Sciatic nerve (tissue), 2 donors: ENCODE results near the gene DSCAML1. TPM values are rescaled to one million over a fixed set of nuclear protein-coding genes. Genes with fewer than 3 reads are reported as not detected.
"Not testable (repeated sequence)": the region's sequence is repeated elsewhere in the genome, so short reads cannot be mapped to it uniquely, and the experiment has no call there.

Experiments
- ATAC-seq: fragments of 200-7000 bp; cut with Tn5 transposase; one replicate; pipeline ENCODE4 v1.9.1; 2020; ENCODE audit warnings: mild to moderate bottlenecking, moderate library complexity
- DNase-seq: peaks from one replicate; pipeline ENCODE4 v3.0.0-alpha.2; 2020; ENCODE audit warnings: low spot score
- intact Hi-C: fragments of 100-400 bp; cut with DNase I; formaldehyde crosslinking; loops from one replicate; pipeline ENCODE4 v1.14.2; 2022
- total RNA-seq: library from RNA; stranded (reverse); fragmentation: NEBNext Ultra II Directional; extraction: Animal tissue kit (Norgen Biotek cat#: 25700); gene quantifications from one replicate; pipeline ENCODE4 v1.2.1, GENCODE V29; 2021
- donor health status: DM: no; HTN: no; CAD: no.
- donor health status: DM: no; HTN: no; CAD: no.

The DSCAML1 gene
- total RNA-seq, 1 donor from 2014 or later = 4.2 TPM

DNA sequence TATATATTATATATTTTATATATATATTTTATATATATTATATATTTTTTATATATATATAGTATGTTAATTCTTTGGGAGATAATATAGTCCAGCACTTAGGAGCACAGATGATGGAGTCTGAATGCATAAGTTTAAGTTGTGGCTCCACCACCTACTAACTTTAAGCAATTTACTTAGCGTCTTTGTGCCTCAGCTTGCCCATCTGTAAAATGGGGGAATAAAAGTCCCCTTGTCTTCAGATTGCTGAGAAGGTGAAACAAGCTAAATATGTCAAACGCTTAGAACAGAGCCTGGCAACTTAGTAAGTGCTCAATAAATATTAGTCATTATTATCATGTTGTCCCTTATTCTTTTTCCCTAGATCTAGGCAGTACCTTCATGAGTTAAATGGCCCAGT is 27.5 kb downstream of the DSCAML1 start:
- intact Hi-C loops = no loop called here
- ATAC-seq = no peak
- no peak for DNase-seq

DNA sequence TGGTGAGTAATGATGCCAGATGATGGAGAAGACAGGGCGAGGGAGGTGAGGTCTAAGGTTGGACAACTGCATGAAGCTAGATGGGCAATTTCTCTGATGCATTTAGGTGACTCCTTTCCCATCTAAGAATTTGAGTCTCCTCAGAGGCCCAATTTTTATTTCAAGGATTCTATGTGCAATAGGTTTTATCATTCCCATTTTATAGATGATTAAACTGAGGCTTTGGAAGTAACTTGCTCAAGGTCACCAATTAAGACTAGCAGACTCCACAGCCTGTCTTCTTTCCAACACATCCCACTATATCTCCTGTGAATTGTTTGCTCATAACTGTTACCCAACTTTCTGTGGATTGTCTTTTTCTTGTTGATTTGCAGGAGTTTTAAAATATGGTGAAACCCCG is 28.5 kb downstream of the DSCAML1 start:
- DNase-seq (no peak), ATAC-seq (no peak)
- intact Hi-C loops = no loop called here

DNA sequence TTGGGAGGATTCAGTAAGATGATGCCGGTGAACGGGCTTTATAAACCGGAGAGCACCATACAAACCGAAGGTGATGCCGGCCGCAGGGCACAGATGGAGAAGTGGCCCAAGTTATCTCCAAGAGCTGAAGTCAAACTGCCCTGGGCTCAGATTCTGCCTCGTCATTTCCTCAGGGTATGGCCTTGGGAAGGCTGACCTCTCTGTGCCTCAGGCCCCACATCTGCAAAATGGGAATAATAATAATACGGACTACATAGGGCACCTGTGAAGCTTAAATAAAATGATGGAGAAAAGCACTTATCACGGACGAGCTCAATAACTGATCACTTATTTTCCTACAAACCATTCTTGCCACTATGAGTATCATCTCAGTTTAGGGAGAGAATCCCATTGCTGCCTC is 29.9 kb downstream of the DSCAML1 start:
- DNase-seq (no peak), ATAC-seq (no peak)
- intact Hi-C loops = no loop called here

DNA sequence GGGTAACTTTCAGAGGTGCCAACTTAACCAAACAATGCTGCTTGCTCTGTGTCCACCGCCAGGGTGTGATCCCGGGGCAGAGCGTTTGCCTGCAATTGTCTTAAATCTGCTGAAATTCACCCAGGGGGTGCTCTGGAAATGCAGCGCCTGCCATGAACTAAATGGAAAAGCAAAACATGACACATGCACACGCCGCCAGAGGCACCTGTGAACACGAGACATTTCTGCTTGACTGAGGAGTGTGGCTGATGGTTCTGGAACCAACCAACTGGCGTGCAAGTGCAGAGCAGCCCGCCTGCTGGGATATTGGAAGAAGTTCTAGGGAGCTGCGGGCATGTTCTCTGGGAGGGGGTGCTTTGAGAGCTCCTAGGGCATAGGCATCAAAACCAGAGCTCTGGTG is 30.4 kb downstream of the DSCAML1 start:
- DNase-seq (no peak), ATAC-seq (no peak)
- intact Hi-C loops = no loop called here

DNA sequence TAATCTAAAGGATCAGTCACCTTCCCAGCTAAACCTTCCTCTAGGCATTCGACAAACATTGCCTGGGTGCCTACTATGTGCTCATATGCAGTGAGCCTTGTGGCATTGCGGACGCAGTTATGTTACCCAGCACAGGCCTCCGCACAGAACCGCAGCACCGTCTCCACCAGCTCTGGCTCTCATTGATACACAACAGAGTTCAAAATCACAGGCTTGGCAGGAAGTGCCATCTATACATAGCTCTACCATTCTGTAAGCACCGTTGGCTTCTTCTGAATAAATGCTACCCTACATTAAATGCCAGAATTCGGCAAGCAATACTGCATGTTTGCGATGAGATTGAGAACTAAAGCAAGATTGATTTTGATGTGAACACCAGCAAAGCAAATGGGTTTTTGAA is 31.0 kb downstream of the DSCAML1 start:
- DNase-seq = no peak
- no peak for ATAC-seq
- intact Hi-C loops = no loop called here

DNA sequence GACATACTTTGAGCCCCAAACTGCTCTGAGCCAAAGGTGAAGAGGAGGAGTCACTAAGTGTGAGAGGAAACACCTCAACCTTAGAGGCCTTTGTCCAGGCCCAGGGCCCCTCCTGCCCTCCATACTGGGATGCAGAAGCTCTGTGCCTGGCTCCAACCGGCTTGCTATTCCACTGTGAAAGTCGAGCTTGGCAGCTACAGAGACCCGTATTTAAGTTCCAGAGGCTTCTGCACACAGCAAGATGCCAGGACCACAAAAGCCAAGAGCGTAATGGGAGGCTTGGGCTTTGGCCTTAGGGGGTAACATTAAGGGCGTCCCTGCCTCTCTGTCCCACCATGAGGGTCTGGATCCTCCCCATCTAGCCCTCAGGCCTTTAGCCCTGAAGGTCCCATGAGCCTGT is 31.9 kb downstream of the DSCAML1 start:
- no peak for DNase-seq
- no peak for ATAC-seq
- intact Hi-C loops = no loop called here

DNA sequence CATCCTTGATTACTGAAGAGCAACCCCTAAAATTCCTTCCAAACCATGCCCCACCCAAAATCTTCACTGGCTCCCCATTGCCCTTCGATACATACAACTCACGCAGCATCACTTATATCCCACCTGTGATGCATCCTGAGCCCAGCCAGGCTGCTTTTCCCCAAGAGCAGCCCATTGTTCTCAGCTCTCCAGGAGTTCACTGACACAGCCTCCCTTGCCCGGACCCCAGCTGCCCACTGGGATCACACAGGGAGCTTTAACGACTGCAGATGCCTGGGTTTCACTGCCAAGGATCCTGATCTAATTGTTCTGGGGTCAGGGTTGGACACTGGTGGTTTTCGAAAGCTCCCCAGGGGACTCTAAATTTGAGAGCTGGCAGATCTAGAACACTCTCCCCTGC is 33.6 kb downstream of the DSCAML1 start:
- intact Hi-C loops, DNase-seq, ATAC-seq: not testable (repeated sequence)

DNA sequence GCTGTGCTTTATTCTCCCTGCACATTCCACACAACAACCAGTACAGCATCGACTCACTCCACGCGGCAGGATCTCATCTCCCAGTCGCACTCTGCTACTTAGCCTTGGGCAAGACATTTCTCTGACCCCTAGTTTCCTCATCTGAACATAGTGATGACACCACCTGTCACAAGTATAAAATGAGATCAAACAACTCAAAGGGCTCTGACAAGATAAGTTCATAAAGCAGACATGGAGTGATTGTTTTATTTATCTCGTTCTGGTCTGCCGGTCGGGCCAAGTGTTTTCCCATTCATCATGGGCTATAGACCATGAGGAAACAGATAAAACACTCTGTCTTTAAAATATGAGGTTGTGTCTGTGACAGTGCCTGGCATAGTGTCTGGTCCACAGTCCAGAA is 35.0 kb downstream of the DSCAML1 start:
- DNase-seq (no peak), ATAC-seq (no peak)
- intact Hi-C loops = no loop called here

DNA sequence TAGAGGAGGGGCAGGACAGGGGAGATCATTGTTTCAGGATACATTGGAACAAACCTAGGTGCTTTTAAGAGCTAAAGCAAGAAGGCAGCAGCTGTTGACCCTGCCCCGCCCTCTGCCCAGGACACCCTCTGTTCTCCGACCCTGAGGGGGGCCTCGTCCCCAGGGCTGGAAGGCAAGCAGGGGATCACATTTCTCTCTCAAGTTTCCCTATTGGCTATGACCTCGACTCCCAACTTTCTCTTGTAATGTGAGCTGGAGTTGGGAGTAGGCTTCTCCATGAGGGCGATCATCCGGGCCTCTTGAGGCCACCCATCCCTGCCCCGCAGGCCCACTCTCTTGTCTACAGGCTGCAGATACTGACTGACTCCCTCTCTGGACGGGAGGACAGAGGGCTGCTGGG is 37.7 kb downstream of the DSCAML1 start:
- ATAC-seq = no peak
- intact Hi-C loops = no loop called here
- DNase-seq = no peak

DNA sequence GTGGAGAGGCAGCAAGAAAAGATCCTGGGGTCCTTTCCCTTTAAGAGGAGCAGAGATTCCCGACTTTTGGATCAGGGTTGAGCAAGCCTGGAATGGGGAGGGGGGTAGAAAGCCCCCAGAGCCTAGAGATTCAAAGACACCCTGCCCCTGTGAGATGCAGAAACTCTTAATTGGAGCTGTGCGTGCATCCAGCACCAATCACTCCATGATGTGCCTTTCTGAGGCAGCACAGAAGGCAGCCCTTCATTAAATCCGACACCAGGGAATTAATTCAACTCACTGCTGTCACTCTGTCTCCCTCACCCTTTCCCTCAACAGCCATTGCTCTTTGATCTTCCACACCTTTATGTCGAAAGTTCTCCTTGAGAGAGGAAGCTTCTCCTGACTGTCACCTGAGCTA is 43.0 kb downstream of the DSCAML1 start:
- DNase-seq (no peak), ATAC-seq (no peak)
- intact Hi-C loops = no loop called here

DNA sequence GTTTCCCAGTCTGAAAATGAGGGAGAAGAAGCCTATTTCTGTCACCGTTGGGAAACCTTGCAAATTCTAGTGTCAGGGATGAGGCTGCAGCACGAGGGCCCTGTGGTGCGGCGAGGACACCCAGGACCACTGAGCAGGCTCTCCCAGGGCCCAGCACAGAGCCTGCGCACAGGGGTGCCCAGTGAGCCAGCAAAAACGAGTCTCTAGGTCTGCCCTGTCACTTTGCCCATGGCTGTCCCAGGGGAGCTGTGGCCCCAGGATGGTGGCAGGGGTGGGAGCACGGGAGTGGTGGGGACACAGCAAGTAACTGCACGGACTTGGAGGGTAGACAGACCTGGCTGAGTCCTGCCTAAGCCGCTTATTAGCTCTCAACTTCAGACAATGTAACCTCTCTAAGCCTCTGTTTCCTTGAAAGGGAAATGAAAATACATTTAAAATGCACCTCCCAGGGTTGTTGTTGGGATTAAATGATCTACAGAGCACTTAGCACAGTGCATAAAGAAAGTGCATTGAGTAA is 44.2 kb downstream of the DSCAML1 start:
- ATAC-seq (no peak), DNase-seq (no peak)
- intact Hi-C loops = no loop called here

DNA sequence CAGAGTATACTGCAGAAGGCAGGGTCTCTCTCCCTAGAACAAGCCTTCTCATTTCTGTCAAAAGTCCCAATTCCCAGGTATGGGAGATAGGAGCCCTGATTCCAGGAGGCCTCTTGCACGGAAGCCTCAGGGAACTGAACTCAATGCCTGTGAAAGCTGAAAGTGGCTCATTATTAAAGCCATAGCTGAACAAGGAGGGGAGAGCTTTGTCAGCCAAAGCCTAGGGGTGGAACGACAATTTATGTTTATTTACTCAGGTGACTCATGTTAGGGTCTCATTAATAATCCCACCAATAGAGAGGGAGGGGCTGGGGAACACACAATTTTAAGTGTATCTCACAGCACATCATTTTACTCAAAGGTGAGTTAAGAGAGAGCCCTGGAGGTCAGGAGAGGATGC is 44.9 kb downstream of the DSCAML1 start:
- intact Hi-C loops = no loop called here
- DNase-seq (no peak), ATAC-seq (no peak)

DNA sequence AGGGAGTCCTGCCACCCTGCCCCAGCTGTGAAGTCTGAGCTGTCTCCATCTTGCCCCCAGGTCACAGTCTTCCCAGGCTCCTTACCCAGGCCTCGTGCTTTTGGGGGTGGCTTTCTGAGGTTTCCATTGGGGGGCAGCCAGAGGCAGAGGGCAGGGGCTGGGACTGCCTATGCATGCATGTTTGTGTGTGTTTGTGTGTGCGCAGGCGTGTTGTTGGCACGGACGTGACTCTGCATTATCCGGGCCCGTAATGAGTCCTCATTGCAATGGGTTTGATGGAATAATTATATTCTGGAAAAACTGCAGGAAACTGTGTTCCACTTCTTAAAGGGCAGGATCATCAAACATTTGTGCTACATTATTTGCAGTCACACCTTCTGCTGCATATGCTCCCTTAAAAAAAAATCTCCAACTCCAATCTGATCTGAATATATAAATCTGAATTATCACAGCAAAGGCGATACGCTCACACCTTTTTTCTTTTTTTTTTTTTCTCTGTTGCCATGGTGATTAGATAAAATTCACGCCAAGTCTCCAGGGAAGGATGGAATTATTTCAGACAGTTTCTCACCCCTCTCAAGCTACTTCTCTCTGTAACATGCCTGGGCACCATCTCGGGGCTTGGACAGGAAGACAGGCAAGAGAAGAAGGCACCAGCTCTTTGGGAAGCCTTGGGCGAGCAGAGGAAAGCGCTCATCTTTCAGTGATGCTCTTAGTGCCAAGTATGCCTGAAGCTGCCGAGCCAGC is 45.9 kb downstream of the DSCAML1 start:
- DNase-seq (no peak), ATAC-seq (no peak)
- intact Hi-C loops = no loop called here

DNA sequence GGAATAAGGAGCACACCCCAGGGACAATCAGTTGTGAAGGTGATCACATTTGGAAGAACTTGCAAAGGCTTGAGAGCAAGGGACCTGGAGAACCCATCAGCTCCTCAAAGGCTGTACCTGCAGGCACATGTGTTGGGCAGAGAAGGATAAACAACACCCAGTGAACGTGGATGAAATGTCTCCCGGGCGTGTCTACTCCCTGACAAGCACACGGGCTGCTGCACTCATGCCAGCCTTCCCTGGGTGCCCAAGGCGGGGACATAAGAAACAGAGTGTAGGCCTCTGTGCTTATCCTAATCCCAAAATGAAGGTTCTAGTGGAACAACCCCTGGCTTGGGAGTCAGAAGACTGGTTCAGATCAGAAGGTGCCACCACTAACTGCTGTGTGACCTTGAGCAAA is 46.7 kb downstream of the DSCAML1 start:
- intact Hi-C loops = no loop called here
- ATAC-seq = no peak
- DNase-seq = no peak

DNA sequence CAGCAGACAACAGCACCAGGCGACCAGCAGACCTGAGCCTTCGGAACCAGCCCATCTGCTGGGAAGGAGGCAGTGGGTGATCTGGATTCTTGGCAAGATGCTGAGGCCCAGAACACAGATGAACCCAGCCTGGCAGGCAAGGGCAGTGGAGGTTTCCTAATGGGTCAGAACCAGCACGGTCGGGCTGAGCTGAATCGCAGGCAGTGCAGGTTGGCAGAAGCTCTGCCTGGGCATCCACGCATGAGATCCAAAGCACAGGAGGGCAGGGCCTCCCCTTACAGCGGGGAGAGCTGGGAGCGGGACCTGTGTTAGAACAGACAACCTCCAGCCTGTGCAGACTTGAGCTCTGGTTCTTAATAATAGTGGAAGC is 47.5 kb downstream of the DSCAML1 start:
- no peak for DNase-seq
- no peak for ATAC-seq
- intact Hi-C loops = no loop called here

DNA sequence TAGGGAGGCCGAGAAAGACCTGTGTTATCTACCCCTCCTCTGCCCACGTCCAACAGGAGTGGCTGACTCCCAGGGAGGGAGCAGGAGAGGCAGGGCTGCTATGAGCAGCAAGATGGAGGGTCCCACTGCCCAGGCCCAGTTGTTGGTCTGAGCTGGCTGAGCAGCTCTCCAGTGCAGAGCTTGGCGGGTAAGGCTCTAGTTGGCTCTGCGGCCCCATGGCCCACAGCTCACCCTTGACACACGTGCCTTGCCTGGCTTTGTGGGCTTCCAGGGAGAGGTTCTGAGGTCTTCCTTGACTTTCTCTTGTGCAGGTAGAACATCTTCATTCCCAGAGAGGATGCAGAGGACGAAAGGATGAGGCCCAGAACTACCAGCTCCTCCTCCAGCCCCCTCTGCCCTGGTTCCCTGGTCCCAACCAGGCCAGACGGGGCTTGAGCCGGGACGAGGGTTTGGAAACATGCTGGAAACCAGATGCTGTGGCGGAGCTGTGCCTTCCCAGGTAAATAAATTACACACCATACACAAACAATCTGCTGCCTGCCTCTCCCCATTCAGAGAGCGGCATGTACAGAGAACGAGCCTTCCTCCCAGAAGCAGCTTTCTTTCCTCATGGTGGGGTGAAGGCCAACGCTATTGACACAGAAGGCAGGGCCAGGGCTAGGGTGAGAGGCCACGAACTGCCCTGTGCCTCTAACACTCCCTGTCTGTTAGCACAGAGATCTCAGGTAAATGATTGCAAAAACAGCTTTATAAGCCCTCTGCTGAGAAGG is 48.1 kb downstream of the DSCAML1 start:
- no peak for DNase-seq
- ATAC-seq = peak; percentile 22
- intact Hi-C loops = no loop called here

DNA sequence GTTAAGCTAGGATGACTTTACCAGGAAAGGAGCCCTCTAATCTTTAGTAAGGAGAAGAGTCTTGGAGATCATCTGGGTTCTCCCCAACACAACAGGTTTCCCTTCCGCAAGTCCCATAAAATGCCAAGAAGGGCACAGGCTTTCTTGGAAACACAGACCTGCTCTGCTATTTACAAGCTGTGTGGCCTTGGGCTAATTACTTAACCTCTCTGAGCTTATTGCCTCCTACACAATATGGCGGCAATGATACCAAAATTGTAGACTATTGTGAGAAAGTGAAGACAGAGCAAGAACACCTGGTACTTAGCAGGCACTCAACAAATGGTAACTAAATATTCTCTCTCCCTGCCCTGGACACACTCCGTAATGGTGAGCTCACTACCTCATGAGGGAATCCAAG is 49.1 kb downstream of the DSCAML1 start:
- no peak for ATAC-seq
- intact Hi-C loops = no loop called here
- no peak for DNase-seq

DNA sequence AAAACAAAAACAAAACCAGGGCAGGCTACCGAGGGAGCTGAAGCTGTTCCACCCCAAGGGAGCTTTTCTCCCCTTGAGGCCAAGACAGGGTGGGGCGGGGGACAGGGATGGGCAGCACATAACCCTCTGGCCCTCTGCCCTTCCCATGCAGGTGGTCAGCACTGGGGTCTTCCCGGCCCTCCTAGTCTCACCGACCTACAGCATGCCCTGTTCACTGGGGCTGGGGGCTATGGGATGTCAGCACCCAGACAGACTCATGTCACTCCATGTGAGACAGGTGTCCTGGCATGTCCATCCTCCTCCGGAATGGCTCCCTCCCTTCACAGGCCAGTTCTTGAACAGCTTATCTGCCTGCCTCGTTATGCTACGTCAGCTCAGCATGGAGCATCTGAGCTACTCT is 51.7 kb downstream of the DSCAML1 start:
- DNase-seq (no peak), ATAC-seq (no peak)
- intact Hi-C loops = no loop called here

DNA sequence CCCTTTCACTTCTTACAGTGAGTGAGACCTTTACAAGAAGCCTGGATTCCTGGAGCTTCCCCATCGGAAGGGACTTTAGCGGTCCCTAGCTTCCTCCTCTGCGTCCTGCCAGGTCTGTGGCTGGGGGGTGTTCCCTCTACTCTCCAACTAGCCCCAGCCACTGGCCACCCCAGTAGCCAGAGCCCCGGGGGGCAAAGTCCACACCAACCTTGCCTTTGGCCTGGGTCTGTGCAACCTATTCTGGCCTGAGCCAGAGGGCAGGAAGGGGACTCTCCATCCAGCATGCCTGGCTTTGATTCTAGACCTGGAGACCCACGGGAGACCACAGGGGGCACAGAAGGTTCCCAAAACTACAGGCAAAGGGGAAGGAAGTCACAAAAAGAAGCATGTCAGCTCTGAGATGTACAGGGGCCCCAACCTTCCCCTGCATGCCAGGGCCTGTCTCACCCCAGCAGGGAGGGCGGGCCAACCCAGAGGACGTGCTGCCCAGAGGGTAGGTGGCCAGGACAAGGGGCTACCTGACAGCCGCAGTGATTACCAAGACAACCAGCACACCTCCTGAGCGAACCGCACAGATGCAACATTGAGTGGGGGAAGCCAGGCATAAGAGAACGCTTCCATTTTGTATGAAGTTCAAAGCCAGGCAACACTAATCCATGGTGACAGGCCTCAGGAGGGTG is 52.4 kb downstream of the DSCAML1 start:
- no peak for DNase-seq
- ATAC-seq = no peak

More for the DNA sequence above, 52.4 kb downstream of the DSCAML1 start:
- intact Hi-C loops = no loop called here
